HepG2 (cell line): Measurements from ENCODE around the gene TRAF3. TPM values are rescaled to one million over a fixed set of nuclear protein-coding genes. Genes with fewer than 3 reads are reported as not detected.

ENCODE experiments used
- ATAC-seq: fragments of 200-7000 bp; cut with Tn5 transposase; 3 replicates; pipeline ENCODE4 v1.9.1; 2020; ENCODE audit warnings: mild to moderate bottlenecking, moderate library complexity
- BruUV-seq: library from RNA; stranded (reverse); fragments of 400-500 nt; replicated peaks from 2 replicates; lab custom pipeline; 2021; lab: Mats Ljungman, UMichigan
- CTCF ChIA-PET: fragments of 300-600 bp; formaldehyde crosslinking; extraction: SDS; loops from one replicate; lab custom pipeline; 2021; ENCODE audit warnings: low total read pairs, inconsistent platforms, low intra/inter-chr PET ratio; lab: Yijun Ruan, JAX
- POLR2A ChIA-PET: fragments of 350-600 bp; sonication (Branson Sonifier 250); formaldehyde crosslinking; loops from one replicate; lab custom pipeline; 2020; ENCODE audit warnings: antibody characterized with exemption, inconsistent platforms; lab: Yijun Ruan, JAX
- DNase-seq: peaks from one replicate; pipeline ENCODE4 v3.0.0-alpha.2; 2015; ENCODE audit warnings: low spot score
- FAIRE-seq: peaks from 3 replicates; lab custom pipeline; 2011; peaks lifted over from hg19 to GRCh38; lab: Jason Lieb, UNC
- H2AFZ ChIP-seq: one replicate; pipeline ENCODE4 v1.6.1; 2011; ENCODE audit warnings: low read length, inconsistent platforms
- H3K27ac ChIP-seq: fragments of 300-600 bp; 3 replicates; pipeline ENCODE4 v1.8.0; 2011; ENCODE audit warnings: mixed run types, mild to moderate bottlenecking, mixed read lengths, low read length, inconsistent platforms; ENCODE audit not compliant: insufficient read depth; ENCODE audit errors: extremely low read length
- H3K27me3 ChIP-seq, 2 experiments: fragments of 200-600 bp in 1 of 2; 2 replicates in 1 of 2; 3 replicates in 1 of 2; pipeline versions ENCODE4 v1.6.0 to v1.8.0; 2011; ENCODE audit warnings: low read length in 2 of 2, mild to moderate bottlenecking in 2 of 2, moderate library complexity in 2 of 2, inconsistent platforms in 1 of 2; ENCODE audit not compliant: insufficient read depth in 2 of 2, control insufficient read depth in 1 of 2
- H3K36me3 ChIP-seq, 2 experiments: fragments of 200-600 bp in 1 of 2; replicated peaks in 1 of 2; 2 replicates in 1 of 2; 3 replicates in 1 of 2; pipeline versions ENCODE4 v1.5.1 to v1.8.0; 2011; ENCODE audit warnings: low read length in 2 of 2, inconsistent platforms in 1 of 2; ENCODE audit not compliant: insufficient read depth in 2 of 2, control insufficient read depth in 1 of 2
- H3K4me1 ChIP-seq: 2 replicates; pipeline ENCODE4 v1.5.1; 2012; ENCODE audit warnings: low read length, inconsistent platforms; ENCODE audit not compliant: insufficient read depth
- H3K4me2 ChIP-seq: 2 replicates; pipeline ENCODE4 v1.6.0; 2011; ENCODE audit warnings: low read depth, low read length, inconsistent platforms
- H3K4me3 ChIP-seq, 3 experiments: fragments of 200-600 bp in 1 of 3; sonication (generic), shearing (Covaris generic) in 1 of 3; replicated peaks in 1 of 3; 2 replicates each; pipeline ENCODE4 v1.5.1; 2011 to 2016; ENCODE audit warnings: low read length in 3 of 3, inconsistent platforms in 2 of 3, low read depth in 2 of 3, mild to moderate bottlenecking in 2 of 3, control low read depth in 1 of 3, mixed read lengths in 1 of 3; ENCODE audit not compliant: insufficient read depth in 1 of 3
- H3K79me2 ChIP-seq: one replicate; pipeline ENCODE4 v1.6.1; 2011; ENCODE audit warnings: low read length, inconsistent platforms; ENCODE audit not compliant: insufficient read depth
- H3K9ac ChIP-seq: 2 replicates; pipeline ENCODE4 v1.6.0; 2011; ENCODE audit warnings: mild to moderate bottlenecking, low read depth, low read length, inconsistent platforms; ENCODE audit not compliant: insufficient read depth
- H3K9me3 ChIP-seq: 2 replicates; pipeline ENCODE4 v1.5.1; 2012; ENCODE audit warnings: mild to moderate bottlenecking, low read length
- H4K20me1 ChIP-seq: 2 replicates; pipeline ENCODE4 v1.6.0; 2011; ENCODE audit warnings: inconsistent platforms, mild to moderate bottlenecking, low read length, moderate library complexity; ENCODE audit not compliant: insufficient read depth
- FOSL1 ChIP-seq: sonication (generic); formaldehyde crosslinking; IDR thresholded peaks from 2 replicates; pipeline ENCODE4 v1.9.0; 2021; ENCODE audit warnings: missing genetic modification reagents, borderline replicate concordance
- SP4 ChIP-seq: sonication (generic); formaldehyde crosslinking; IDR thresholded peaks from 2 replicates; pipeline ENCODE4 v1.8.1; 2023; ENCODE audit warnings: mild to moderate bottlenecking, missing genetic modification reagents
- ZNF136 ChIP-seq: sonication (generic); formaldehyde crosslinking; IDR thresholded peaks from 2 replicates; pipeline ENCODE4 v1.8.1; 2022; ENCODE audit warnings: low read depth, mild to moderate bottlenecking, moderate library complexity, missing genetic modification reagents
- ZNF558 ChIP-seq: sonication (generic); formaldehyde crosslinking; IDR thresholded peaks from 2 replicates; pipeline ENCODE4 v1.9.0; 2022; ENCODE audit warnings: mild to moderate bottlenecking, missing genetic modification reagents, borderline replicate concordance
- ZNF605 ChIP-seq: sonication (generic); formaldehyde crosslinking; IDR thresholded peaks from 2 replicates; pipeline ENCODE4 v1.8.0; 2022; ENCODE audit warnings: mild to moderate bottlenecking, missing genetic modification reagents
- ZNF629 ChIP-seq: sonication (generic); formaldehyde crosslinking; conservative IDR thresholded peaks from 2 replicates; pipeline ENCODE4 v1.5.0; 2020; ENCODE audit warnings: missing genetic modification reagents
- ZUFSP ChIP-seq: sonication (generic); formaldehyde crosslinking; IDR thresholded peaks from 2 replicates; pipeline ENCODE4 v1.9.0; 2021; ENCODE audit warnings: missing genetic modification reagents, mild to moderate bottlenecking, borderline replicate concordance
- WGBS: methylation state at CpG from one replicate; pipeline ENCODE4 v1.1.6; 2017; ENCODE audit warnings: low lambda C conversion rate; 5-methylcytosine and 5-hydroxymethylcytosine counted together
- in situ Hi-C: cut with HindIII; loops from 2 replicates; pipeline ENCODE4 v1.10.0; 2017; ENCODE audit warnings: low pct_unique_long_range_greater_than_20kb; ENCODE audit not compliant: extremely low pct_ligation_motif_present
- intact Hi-C: fragments of 100-400 bp; cut with micrococcal nuclease; formaldehyde crosslinking; loops from one replicate; pipeline ENCODE4 v1.10.0; 2022; ENCODE audit not compliant: unreplicated experiment
- polyA plus RNA-seq, 8 experiments: library from polyadenylated mRNA; depleted of rRNA in 3 of 8; stranded (reverse) in 7 of 8; unstranded in 1 of 8; fragments of >200 nt; fragmentation: Illumina TruSeq in 4 of 8; extraction: Trizol in 4 of 8; gene quantifications; 2 replicates each; pipeline versions ENCODE4 v1.2.1 to v1.2.3, GENCODE V29; 2011 to 2016; ENCODE audit warnings: low read depth in 4 of 8, missing spikeins in 1 of 8, mixed read lengths in 1 of 8; ENCODE audit not compliant: insufficient read depth in 1 of 8
- total RNA-seq, 5 experiments: library from RNA; depleted of rRNA; stranded (reverse); fragments of >200 nt; fragmentation: Illumina TruSeq; extraction: Trizol; gene quantifications; 2 replicates each; pipeline ENCODE4 v1.2.3, GENCODE V29; 2016; ENCODE audit warnings: low read depth in 1 of 5

The TRAF3 gene
- total and polyA plus RNA-seq, 2 of the 13 experiments (the other 11 are each of a cell fraction or from before 2014, with no cell fraction given) = 6.9 to 12.2 TPM

- Histone ChIP-seq H3K9me3 (no peaks in the 10 kb centered on the region), H3K27me3 (no peaks in the 10 kb centered on the region; a peak in 1 of 5 replicates), H2AFZ (no peak overlapping the region), H3K79me2 (peaks cover 65% of the 10 kb centered on the region), H3K27ac (no peak overlapping the region), H3K9ac (no peak overlapping the region), H3K4me2 (no peak overlapping the region), H3K36me3 (no peaks in the 10 kb centered on the region), H3K4me1 (peaks cover 33% of the 10 kb centered on the region), H4K20me1 (0 out of 2 replicates have a peak, but pooled peaks cover 4% of the 10 kb centered on the region), H3K4me3 (no peak overlapping the region)
- intact Hi-C loops = no loop called here
- FAIRE-seq (no peak), ATAC-seq (no peak), DNase-seq (no peak)
- POLR2A ChIA-PET = no interaction called here
- TF ChIP-seq SP4 (CRISPR knock-in tag) (no peak), ZNF136 (no peak), ZNF558 (CRISPR knock-in tag) (no peak), FOSL1 (CRISPR knock-in tag) (no peak), ZUFSP (CRISPR knock-in tag) (no peak)
- 91% methylated on average over 4 of the region's 7 CpGs for WGBS
- in situ Hi-C loops = no loop called here
- no TSS peak for BruUV-seq
- CTCF ChIA-PET = no interaction called here
These were observed 5.7 kb downstream of the TRAF3 start for GRCh38 chr14:102782974-102783373.

- H3K4me1 ChIP-seq = peaks cover 17% of the 10 kb centered on the region
- DNase-seq (no peak), ATAC-seq (no peak), FAIRE-seq (no peak)
- H3K36me3 ChIP-seq = no peaks in the 10 kb centered on the region
- H3K79me2 ChIP-seq = peaks cover 51% of the 10 kb centered on the region
- H2AFZ ChIP-seq = no peak overlapping the region
- H3K9me3 ChIP-seq = no peaks in the 10 kb centered on the region
- CTCF ChIA-PET = no interaction called here
- POLR2A ChIA-PET = no interaction called here
- H3K27me3 ChIP-seq = no peaks in the 10 kb centered on the region
- H3K27ac ChIP-seq = no peak overlapping the region
- H3K4me3 ChIP-seq = no peak overlapping the region
- in situ Hi-C loops = no loop called here
- intact Hi-C loops = no loop called here
- H4K20me1 ChIP-seq = 0 out of 2 replicates have a peak, but pooled peaks cover 4% of the 10 kb centered on the region
- TF ChIP-seq ZNF605 (CRISPR knock-in tag) (no peak), ZNF629 (CRISPR knock-in tag) (peak; percentile 40)
- no peak overlapping the region for H3K4me2 ChIP-seq
- H3K9ac ChIP-seq = no peak overlapping the region
- BruUV-seq = no TSS peak
- WGBS = 97% methylated on average over 5 of the region's 7 CpGs
These were observed 7.8 kb downstream of the TRAF3 start for GRCh38 chr14:102784892-102785594.
